Measurements from ENCODE around the gene EFNA3.

DNA sequence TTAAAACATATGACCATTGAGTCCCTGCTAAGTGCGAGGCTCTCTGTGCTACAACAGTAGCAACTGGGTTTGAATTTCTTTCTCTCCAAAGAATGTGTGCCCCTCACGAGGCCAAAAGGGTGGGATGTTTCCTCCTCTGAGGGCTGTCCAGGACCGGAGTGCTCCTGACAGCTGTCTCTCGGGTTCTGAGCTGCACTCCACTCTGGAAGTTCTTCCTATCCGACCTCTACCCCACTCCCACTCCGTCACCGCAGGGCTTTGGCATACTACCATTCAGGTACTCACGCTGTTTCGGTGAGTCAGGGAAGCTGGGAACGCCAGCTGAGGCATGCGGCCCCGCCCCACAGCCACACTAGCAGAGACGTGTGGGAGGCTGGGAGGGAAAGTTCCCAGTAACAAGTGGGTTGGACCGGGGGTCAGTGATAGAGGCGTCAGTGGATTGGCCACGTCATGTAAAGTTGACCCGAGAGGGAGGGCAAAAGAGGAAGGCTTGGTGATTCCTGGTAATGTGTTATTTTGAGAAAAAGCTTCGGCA, 56.3 kb downstream of the EFNA3 start:
- TF ChIP-seq, protein P1, sequence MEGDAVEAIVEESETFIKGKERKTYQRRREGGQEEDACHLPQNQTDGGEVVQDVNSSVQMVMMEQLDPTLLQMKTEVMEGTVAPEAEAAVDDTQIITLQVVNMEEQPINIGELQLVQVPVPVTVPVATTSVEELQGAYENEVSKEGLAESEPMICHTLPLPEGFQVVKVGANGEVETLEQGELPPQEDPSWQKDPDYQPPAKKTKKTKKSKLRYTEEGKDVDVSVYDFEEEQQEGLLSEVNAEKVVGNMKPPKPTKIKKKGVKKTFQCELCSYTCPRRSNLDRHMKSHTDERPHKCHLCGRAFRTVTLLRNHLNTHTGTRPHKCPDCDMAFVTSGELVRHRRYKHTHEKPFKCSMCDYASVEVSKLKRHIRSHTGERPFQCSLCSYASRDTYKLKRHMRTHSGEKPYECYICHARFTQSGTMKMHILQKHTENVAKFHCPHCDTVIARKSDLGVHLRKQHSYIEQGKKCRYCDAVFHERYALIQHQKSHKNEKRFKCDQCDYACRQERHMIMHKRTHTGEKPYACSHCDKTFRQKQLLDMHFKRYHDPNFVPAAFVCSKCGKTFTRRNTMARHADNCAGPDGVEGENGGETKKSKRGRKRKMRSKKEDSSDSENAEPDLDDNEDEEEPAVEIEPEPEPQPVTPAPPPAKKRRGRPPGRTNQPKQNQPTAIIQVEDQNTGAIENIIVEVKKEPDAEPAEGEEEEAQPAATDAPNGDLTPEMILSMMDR (IDR thresholded peaks at IDR 0.05): no peak
- TF ChIP-seq POLR2A (IDR thresholded peaks at IDR 0.05): peak in 1 of 2 donors; percentile 4

Data from suprapubic skin (tissue), 3 donors.